Measurements from ENCODE around the gene STIMATE.

The STIMATE gene

GRCh38 chr3:52882377-52882776, 15.0 kb downstream of the STIMATE start:
- no peak overlapping the region for H3K4me3 ChIP-seq (ENCODE audit: low read depth, low read length)
- in situ Hi-C loops (cut with HindIII; ENCODE audit: low sequenced_read_pairs) = no loop called here
- DNase-seq (ENCODE audit: low read depth, low spot score) = no peak
- no peak for TF ChIP-seq CTCF (IDR thresholded peaks at IDR 0.05; ENCODE audit: low read depth, low read length)

- in situ Hi-C loops (cut with HindIII; ENCODE audit: low sequenced_read_pairs) = no loop called here
- no peak overlapping the region for H3K4me3 ChIP-seq (ENCODE audit: low read depth, low read length)
- DNase-seq (ENCODE audit: low read depth, low spot score) = no peak
- TF ChIP-seq CTCF (IDR thresholded peaks at IDR 0.05; ENCODE audit: low read depth, low read length) = no peak
Measured at GRCh38 chr3:52881871-52882270, 15.5 kb downstream of the STIMATE start.

- no peak for TF ChIP-seq CTCF (IDR thresholded peaks at IDR 0.05; ENCODE audit: low read depth, low read length)
- H3K4me3 ChIP-seq (ENCODE audit: low read depth, low read length) = no peak overlapping the region
- no peak for DNase-seq (ENCODE audit: low read depth, low spot score)
- in situ Hi-C loops (cut with HindIII; ENCODE audit: low sequenced_read_pairs) = no loop called here
Measured at GRCh38 chr3:52880474-52880873, 16.9 kb downstream of the STIMATE start.

- H3K4me3 ChIP-seq (ENCODE audit: low read depth, low read length) = no peak overlapping the region
- no peak for DNase-seq (ENCODE audit: low read depth, low spot score)
- in situ Hi-C loops (cut with HindIII; ENCODE audit: low sequenced_read_pairs) = no loop called here
- TF ChIP-seq CTCF (IDR thresholded peaks at IDR 0.05; ENCODE audit: low read depth, low read length) = no peak
Measured at GRCh38 chr3:52880047-52880446, 17.3 kb downstream of the STIMATE start.

- no peak for DNase-seq (ENCODE audit: low read depth, low spot score)
- H3K4me3 ChIP-seq (ENCODE audit: low read depth, low read length) = no peak overlapping the region
- in situ Hi-C loops (cut with HindIII; ENCODE audit: low sequenced_read_pairs) = no loop called here
- no peak for TF ChIP-seq CTCF (IDR thresholded peaks at IDR 0.05; ENCODE audit: low read depth, low read length)
Measured at GRCh38 chr3:52879581-52879980, 17.8 kb downstream of the STIMATE start.

GRCh38 chr3:52879090-52879489, 18.3 kb downstream of the STIMATE start:
- in situ Hi-C loops (cut with HindIII; ENCODE audit: low sequenced_read_pairs) = no loop called here
- no peak overlapping the region for H3K4me3 ChIP-seq (ENCODE audit: low read depth, low read length)

More at GRCh38 chr3:52879090-52879489, 18.3 kb downstream of the STIMATE start:
- TF ChIP-seq CTCF (IDR thresholded peaks at IDR 0.05; ENCODE audit: low read depth, low read length) = no peak
- DNase-seq (ENCODE audit: low read depth, low spot score) = no peak
